Thyroid gland (tissue), 4 donors: ENCODE data around the gene NPHS1.

Experiments used
- CTCF ChIP-seq, 6 experiments: fragments of 200-600 bp in 3 of 6; fragments of 450-650 bp in 3 of 6; sonication (generic) in 3 of 6; IDR thresholded peaks; one replicate each; pipeline ENCODE4 v1.5.1; 2016 to 2019; ENCODE audit warnings: antibody characterized with exemption in 6 of 6, mild to moderate bottlenecking in 2 of 6, inconsistent platforms in 1 of 6, moderate library complexity in 1 of 6
- POLR2A ChIP-seq, 2 donors: fragments of 450-650 bp; IDR thresholded peaks; one replicate each; pipeline ENCODE4 v1.6.1; 2017; ENCODE audit warnings: antibody characterized with exemption in 2 of 2, mild to moderate bottlenecking in 2 of 2, moderate library complexity in 1 of 2

- no peak for TF ChIP-seq POLR2A (IDR thresholded peaks at IDR 0.05)
- TF ChIP-seq CTCF (IDR thresholded peaks at IDR 0.05): no peak
Observed at GRCh38 chr19:35847911-35848310, 4.4 kb downstream of the NPHS1 start.
